ENCODE measurements around the gene GPS1. TPM values are rescaled to one million over a fixed set of nuclear protein-coding genes. Genes with fewer than 3 reads are reported as not detected.

GPS1 gene
- total RNA-seq, 1 donor from 2014 or later = 71.5 TPM

- TF ChIP-seq CTCF (IDR thresholded peaks at IDR 0.05) = no peak
- H3K4me1 ChIP-seq = peaks cover 12% of the 10 kb centered on the region
- H3K4me3 ChIP-seq = no peak overlapping the region
These were observed 45.0 kb upstream of the GPS1 start for GRCh38 chr17:82006468-82007227.

GRCh38 chr17:82007228-82007494 is 44.5 kb upstream of the GPS1 start:
- Histone ChIP-seq H3K27ac (no peak overlapping the region), H3K27me3 (ENCODE audit: low read depth) (no peaks in the 10 kb centered on the region), H3K4me1 (peaks cover 12% of the 10 kb centered on the region), H3K36me3 (peaks cover 9% of the 10 kb centered on the region), H3K9me3 (no peaks in the 10 kb centered on the region), H3K4me3 (no peak overlapping the region)
- no peak for ATAC-seq
- no peak for DNase-seq
- intact Hi-C loops (cut with DNase I) = no loop called here
- TF ChIP-seq CTCF (IDR thresholded peaks at IDR 0.05) = no peak

More at GRCh38 chr17:82006468-82007227, 45.0 kb upstream of the GPS1 start:
- ATAC-seq (no peak), DNase-seq (no peak)
- intact Hi-C loops (cut with DNase I) = no loop called here
- no peak overlapping the region for H3K27ac ChIP-seq
- H3K27me3 ChIP-seq (ENCODE audit: low read depth) = no peaks in the 10 kb centered on the region
- no peaks in the 10 kb centered on the region for H3K9me3 ChIP-seq
- peaks cover 4% of the 10 kb centered on the region for H3K36me3 ChIP-seq

- intact Hi-C loops (cut with DNase I) = no loop called here
- TF ChIP-seq CTCF (IDR thresholded peaks at IDR 0.05) = no peak
- Histone ChIP-seq H3K27ac (no peak overlapping the region), H3K27me3 (ENCODE audit: low read depth) (no peaks in the 10 kb centered on the region), H3K4me3 (no peak overlapping the region), H3K9me3 (no peaks in the 10 kb centered on the region), H3K4me1 (peaks cover 12% of the 10 kb centered on the region), H3K36me3 (peaks cover 10% of the 10 kb centered on the region)
- DNase-seq (no peak), ATAC-seq (no peak)
These were observed 44.0 kb upstream of the GPS1 start for GRCh38 chr17:82007495-82008257.

GRCh38 chr17:82008258-82008940 is 43.3 kb upstream of the GPS1 start:
- Histone ChIP-seq H3K27me3 (ENCODE audit: low read depth) (no peaks in the 10 kb centered on the region), H3K27ac (no peak overlapping the region), H3K4me3 (no peak overlapping the region), H3K36me3 (peaks cover 10% of the 10 kb centered on the region), H3K4me1 (peaks cover 10% of the 10 kb centered on the region), H3K9me3 (no peaks in the 10 kb centered on the region)
- intact Hi-C loops (cut with DNase I) = no loop called here
- ATAC-seq (no peak), DNase-seq (no peak)
- TF ChIP-seq CTCF (IDR thresholded peaks at IDR 0.05) = no peak

- ATAC-seq = no peak
- H3K27me3 ChIP-seq (ENCODE audit: low read depth) = no peaks in the 10 kb centered on the region
- H3K36me3 ChIP-seq = peaks cover 10% of the 10 kb centered on the region
- peaks cover 7% of the 10 kb centered on the region for H3K4me1 ChIP-seq
- no peak for DNase-seq
- no peak overlapping the region for H3K27ac ChIP-seq
- no peak overlapping the region for H3K4me3 ChIP-seq
- intact Hi-C loops (cut with DNase I) = no loop called here
- no peaks in the 10 kb centered on the region for H3K9me3 ChIP-seq
- TF ChIP-seq CTCF (IDR thresholded peaks at IDR 0.05) = no peak
These were observed 42.7 kb upstream of the GPS1 start for GRCh38 chr17:82008941-82009405.

Data from lower lobe of right lung (tissue), 2 donors.